Esophagus (tissue), 2 donors: ENCODE results near the gene RNF151. TPM values are rescaled to one million over a fixed set of nuclear protein-coding genes. Genes with fewer than 3 reads are reported as not detected.
"Not testable (repeated sequence)": the region's sequence is repeated elsewhere in the genome, so short reads cannot be mapped to it uniquely, and the experiment has no call there.

Source experiments
- H3K27ac ChIP-seq, 2 donors: one replicate each; pipeline ENCODE4 v1.5.1; 2013; ENCODE audit warnings: low read depth in 2 of 2, mild to moderate bottlenecking in 2 of 2, inconsistent platforms in 1 of 2, low read length in 1 of 2, moderate library complexity in 1 of 2
- H3K27me3 ChIP-seq, 2 donors: one replicate each; pipeline ENCODE4 v1.6.1; 2013; ENCODE audit warnings: low read length in 2 of 2, control low read depth in 1 of 2, mild to moderate bottlenecking in 1 of 2; ENCODE audit not compliant: insufficient read depth in 2 of 2, control insufficient read depth in 1 of 2
- H3K36me3 ChIP-seq, 2 donors: one replicate each; pipeline ENCODE4 v1.6.1; 2013; ENCODE audit warnings: low read length in 1 of 2; ENCODE audit not compliant: control insufficient read depth in 2 of 2, insufficient read depth in 2 of 2
- H3K4me1 ChIP-seq, 2 donors: one replicate each; pipeline ENCODE4 v1.6.1; 2013; ENCODE audit warnings: low read length in 1 of 2; ENCODE audit not compliant: control insufficient read depth in 2 of 2, insufficient read depth in 2 of 2
- H3K4me3 ChIP-seq, 2 donors: one replicate each; pipeline ENCODE4 v1.5.1; 2013; ENCODE audit warnings: low read length in 2 of 2, mild to moderate bottlenecking in 2 of 2, low read depth in 1 of 2, moderate library complexity in 1 of 2
- H3K9me3 ChIP-seq, 2 donors: one replicate each; pipeline ENCODE4 v1.6.1; 2013; ENCODE audit warnings: mild to moderate bottlenecking in 2 of 2, low read depth in 1 of 2, low read length in 1 of 2, moderate library complexity in 1 of 2; ENCODE audit not compliant: control insufficient read depth in 2 of 2, insufficient read depth in 1 of 2
- WGBS, 2 donors: extraction: QIAGEN DNeasy Blood & Tissue Kit; methylation state at CpG; one replicate each; pipeline ENCODE4 v1.1.7; 2013; 5-methylcytosine and 5-hydroxymethylcytosine counted together
- polyA plus RNA-seq, 2 donors: library from polyadenylated mRNA; stranded (reverse); fragments of 200-250 nt; gene quantifications; one replicate each; pipeline ENCODE4 v1.2.3, GENCODE V29; 2013
- donor health status: healthy with polysubstance abuse.
- donor health status: Bipolar disorder and iron deficiency.

The RNF151 gene
- polyA plus RNA-seq, 2 donors: 0.06 to 0.20 TPM

DNA sequence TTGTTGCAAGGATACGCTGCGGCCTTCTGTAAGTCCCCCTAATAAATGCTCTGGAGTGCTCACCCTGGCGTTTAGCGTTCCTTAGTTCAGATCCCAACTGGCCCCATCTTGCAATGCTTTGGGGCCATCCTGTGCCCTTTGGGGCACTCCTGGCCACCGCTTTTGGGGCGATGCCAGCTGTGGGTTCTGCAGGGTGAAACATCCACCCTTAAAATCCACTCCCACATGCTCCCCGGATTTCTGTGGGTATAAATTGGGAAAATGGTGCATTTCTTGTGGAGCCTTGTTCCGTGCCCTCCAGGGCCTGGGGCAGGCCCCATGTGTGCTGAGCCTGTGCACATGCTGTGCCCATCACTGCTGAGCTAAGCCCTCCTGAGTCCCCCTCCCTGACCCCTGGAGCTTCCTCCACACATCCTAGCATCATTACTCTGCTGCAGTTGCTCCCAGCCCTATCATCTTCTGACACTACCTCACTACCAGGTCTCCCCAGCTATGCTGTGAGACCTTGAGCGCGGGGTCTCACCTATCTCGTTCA lies 29.6 kb upstream of the RNF151 start:
- Histone ChIP-seq H3K27ac (no peak overlapping the region), H3K4me3 (no peak overlapping the region), H3K36me3 (peaks cover 0 to 28% of the 10 kb centered on the region in 2 donors), H3K4me1 (peaks cover 2% of the 10 kb centered on the region in 2 donors), H3K27me3 (no peaks in the 10 kb centered on the region), H3K9me3 (no peaks in the 10 kb centered on the region)
- WGBS, 2 donors: 88 to 91% methylated on average over 11 of the region's 11 CpGs

- WGBS, 2 donors: 90 to 93% methylated on average over 10 of the region's 10 CpGs
- no peak overlapping the region for H3K4me3 ChIP-seq
Observed at GRCh38 chr16:1938316-1938715, 28.3 kb upstream of the RNF151 start.

DNA sequence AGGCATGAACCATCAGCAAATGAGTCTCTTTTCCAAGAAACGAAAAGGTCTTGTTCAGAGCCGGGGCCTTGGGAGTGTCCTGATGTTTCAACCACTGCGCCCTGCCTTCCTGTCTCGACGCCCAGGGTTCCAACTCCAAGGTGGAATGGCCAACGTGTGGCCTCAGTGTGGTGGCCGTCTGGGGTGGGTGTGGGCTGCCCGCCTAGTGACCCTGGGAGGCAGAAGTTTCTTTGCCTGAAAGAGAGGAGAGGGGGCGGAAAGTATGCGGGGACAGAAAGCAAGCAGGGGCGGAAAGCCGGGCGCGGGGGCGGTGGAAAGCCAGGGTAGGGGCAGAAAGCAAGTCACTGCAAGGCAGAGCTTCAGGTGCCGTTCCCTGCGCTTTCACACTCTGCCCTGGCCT lies 27.7 kb upstream of the RNF151 start:
- peaks cover 0 to 2% of the 10 kb centered on the region in 2 donors for H3K4me1 ChIP-seq
- H3K27ac ChIP-seq: no peak overlapping the region
- no peaks in the 10 kb centered on the region for H3K9me3 ChIP-seq
- H3K4me3 ChIP-seq: no peak overlapping the region
- WGBS, 2 donors: 88% methylated on average over 17 of the region's 17 CpGs
- no peaks in the 10 kb centered on the region for H3K27me3 ChIP-seq
- peaks cover 0 to 28% of the 10 kb centered on the region in 2 donors for H3K36me3 ChIP-seq

More at GRCh38 chr16:1938316-1938715, 28.3 kb upstream of the RNF151 start:
- Histone ChIP-seq H3K36me3 (peaks cover 0 to 28% of the 10 kb centered on the region in 2 donors), H3K27ac (no peak overlapping the region), H3K9me3 (no peaks in the 10 kb centered on the region), H3K27me3 (no peaks in the 10 kb centered on the region), H3K4me1 (peaks cover 0 to 2% of the 10 kb centered on the region in 2 donors)

GRCh38 chr16:1939833-1940232 lies 26.8 kb upstream of the RNF151 start:
- H3K36me3 ChIP-seq: peaks cover 0 to 28% of the 10 kb centered on the region in 2 donors
- H3K27ac ChIP-seq, H3K4me1 ChIP-seq, H3K9me3 ChIP-seq, H3K27me3 ChIP-seq, H3K4me3 ChIP-seq: not testable (repeated sequence)
- 81 to 94% methylated on average over 8 of the region's 8 CpGs for WGBS, 2 donors

DNA sequence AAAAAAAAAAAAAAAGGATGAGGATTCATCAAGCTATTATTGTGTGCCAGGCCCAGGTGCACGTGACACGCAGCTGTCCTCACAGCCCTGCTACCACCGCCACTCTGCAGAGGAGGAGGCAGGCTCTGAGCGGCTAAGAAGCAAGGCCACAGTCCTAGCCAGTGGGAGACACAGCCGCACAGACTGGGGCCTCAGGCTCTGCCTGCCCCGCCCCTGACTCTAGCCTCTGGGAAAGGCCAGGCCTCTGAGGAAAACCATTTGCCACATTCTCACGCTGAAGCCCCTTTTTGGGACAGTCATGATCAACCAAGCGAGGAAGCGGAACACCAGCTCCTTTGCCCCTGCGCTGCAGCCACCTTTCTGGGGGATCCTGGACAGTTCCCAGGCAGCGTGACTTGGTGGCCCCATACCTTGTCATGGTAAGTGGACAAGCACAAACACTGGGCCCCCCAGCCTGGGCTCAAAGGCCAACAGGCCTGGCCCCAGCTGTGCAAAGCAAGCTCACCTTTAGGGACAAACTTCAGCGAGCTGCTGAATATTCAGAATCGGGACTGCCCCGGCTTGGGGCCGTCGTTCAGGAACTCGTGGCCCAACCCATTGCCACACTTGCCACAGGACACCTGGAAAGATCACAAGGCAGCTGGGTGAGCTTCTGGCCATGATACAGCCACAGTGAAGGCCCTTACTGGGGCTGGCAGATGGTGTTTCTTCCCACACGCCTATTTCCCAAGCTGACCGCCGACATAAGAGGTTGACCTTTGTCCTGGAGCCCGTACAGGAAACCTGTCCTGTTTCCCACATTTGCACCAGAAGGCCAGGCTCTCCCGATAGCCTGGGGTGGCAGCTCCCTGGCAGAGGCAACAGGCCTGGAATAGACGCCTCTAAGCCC lies 26.1 kb upstream of the RNF151 start:
- Histone ChIP-seq H3K4me3 (no peak overlapping the region), H3K36me3 (peaks cover 0 to 28% of the 10 kb centered on the region in 2 donors), H3K9me3 (no peaks in the 10 kb centered on the region), H3K27me3 (no peaks in the 10 kb centered on the region), H3K4me1 (peaks cover 0 to 2% of the 10 kb centered on the region in 2 donors), H3K27ac (no peak overlapping the region)
- WGBS, 2 donors: 72 to 87% methylated on average over 22 to 23 of the region's 23 CpGs

DNA sequence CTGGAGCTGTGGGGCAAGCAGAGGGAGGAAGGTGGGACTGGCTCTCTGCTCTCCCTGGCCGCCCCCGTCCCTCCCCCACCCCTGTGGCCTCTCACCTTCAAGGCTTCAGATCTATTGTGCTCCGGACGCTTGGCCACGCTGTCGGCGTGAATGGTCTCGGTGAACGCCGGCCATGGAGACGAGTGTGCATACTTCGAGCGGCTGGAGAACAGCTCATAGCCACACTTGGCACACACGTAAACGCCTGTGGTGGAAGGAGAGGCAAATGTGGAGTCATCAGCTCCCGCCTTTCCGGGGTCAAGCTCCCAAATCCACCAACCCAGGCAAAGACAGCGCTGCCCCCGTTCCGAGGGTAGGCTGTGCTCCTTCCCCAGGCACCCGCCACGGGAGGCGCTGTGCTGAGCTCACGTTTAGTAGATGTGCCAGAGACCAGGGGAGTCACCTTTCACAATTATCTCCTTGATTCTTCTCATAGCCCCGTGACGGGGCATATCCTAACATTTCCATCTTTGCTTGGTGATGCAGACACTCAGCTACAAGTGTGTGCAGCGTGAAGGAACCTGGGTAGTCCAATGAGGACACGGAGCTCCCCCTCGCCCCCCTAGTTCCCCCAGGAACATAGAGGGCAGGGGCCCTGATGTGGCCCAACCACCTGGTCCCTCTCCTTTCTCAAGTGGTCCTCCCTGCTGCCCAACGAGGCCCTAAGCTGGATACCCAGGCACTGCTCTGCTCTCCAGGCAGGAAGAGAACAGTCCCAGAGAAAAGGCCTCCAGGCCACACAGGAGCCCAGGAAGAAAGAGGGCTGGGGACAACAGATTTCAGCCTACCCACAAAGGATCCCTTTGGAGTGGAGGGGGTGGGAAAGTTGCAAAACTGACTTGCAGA lies 25.3 kb upstream of the RNF151 start:
- Histone ChIP-seq H3K4me3 (peak overlapping the region in 1 of 2 donors; percentile 87), H3K9me3 (no peaks in the 10 kb centered on the region), H3K27ac (peak overlapping the region; percentile 83 to 94), H3K36me3 (peaks cover 0 to 28% of the 10 kb centered on the region in 2 donors), H3K27me3 (no peaks in the 10 kb centered on the region), H3K4me1 (peaks cover 0 to 2% of the 10 kb centered on the region in 2 donors)
- WGBS, 2 donors: 65 to 86% methylated on average over 30 of the region's 30 CpGs

DNA sequence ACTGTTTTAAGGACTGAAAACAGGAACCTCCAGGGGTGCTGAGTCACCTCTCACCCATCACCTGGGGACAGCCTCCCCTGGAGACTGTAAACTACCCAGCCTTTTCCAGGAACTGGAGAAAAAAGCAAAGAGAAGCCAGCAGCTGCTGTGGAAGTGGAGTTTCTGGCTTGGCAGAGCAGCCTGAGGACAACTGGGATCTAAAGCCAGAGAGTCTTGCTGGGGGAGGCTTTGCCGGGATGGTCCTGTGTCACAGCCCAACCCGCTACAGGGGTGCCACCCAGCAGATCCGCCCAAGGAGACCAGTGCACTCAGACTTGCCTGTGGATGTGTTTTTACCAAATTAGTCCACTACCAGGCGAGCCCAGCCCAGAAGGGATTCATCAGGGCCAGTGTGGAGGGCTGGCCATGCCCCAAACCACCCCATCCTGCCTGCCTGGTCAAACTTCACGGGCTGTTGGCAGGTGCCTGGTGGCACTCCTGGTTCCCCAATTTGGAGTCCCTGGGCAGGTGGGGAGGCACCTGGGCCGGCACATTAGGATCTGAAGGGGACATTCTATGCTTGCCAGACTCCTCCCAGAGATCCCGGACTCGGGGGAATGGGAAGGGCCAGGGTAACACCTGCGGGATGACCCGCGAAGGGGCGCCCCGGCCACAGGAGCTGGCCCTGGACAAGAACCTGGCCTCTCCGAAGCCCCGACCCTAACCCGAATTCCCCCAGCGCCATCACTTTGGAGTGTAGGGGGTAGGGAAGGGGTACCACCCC lies 24.4 kb upstream of the RNF151 start:
- Histone ChIP-seq H3K4me3 (peak overlapping the region; percentile 74 to 87), H3K27ac (peak overlapping the region; percentile 83 to 94)

GRCh38 chr16:1942810-1943726 lies 23.6 kb upstream of the RNF151 start, which contains the start of gene MSRB1:
Gene MSRB1 (minus strand): TSS chr16:1943199. CDS start chr16:1943156, 43 bp downstream.
- 1% methylated on average over 66 to 77 of the region's 77 CpGs for WGBS, 2 donors
- Histone ChIP-seq H3K4me3 (peak within 1 kb of the TSS; percentile 74 to 87), H3K27me3 (no peaks in the 10 kb centered on the region), H3K4me1 (peaks cover 0 to 2% of the 10 kb centered on the region in 2 donors), H3K9me3 (no peaks in the 10 kb centered on the region), H3K27ac (peak within 1 kb of the TSS; percentile 83 to 94), H3K36me3 (peaks cover 0 to 21% of the 10 kb centered on the region in 2 donors)

More for the DNA sequence above, 24.4 kb upstream of the RNF151 start:
- H3K36me3 ChIP-seq: peaks cover 0 to 24% of the 10 kb centered on the region in 2 donors
- 12 to 17% methylated on average over 15 to 17 of the region's 17 CpGs for WGBS, 2 donors
- peaks cover 0 to 2% of the 10 kb centered on the region in 2 donors for H3K4me1 ChIP-seq
- no peaks in the 10 kb centered on the region for H3K27me3 ChIP-seq
- no peaks in the 10 kb centered on the region for H3K9me3 ChIP-seq
